ENCODE results near the gene HIBADH.

- TF ChIP-seq CTCF (IDR thresholded peaks at IDR 0.05) (no peak), ZFX (IDR thresholded peaks at IDR 0.05; ENCODE audit: borderline replicate concordance) (no peak)
Measured at GRCh38 chr7:27616186-27616491, 46.5 kb downstream of the HIBADH start.
